T-helper 1 cell treated with Interleukin-12 subunit alpha and Interleukin-12 subunit beta and Interleukin-4 antibody, amounts not matched to agents 30 μg/mL and 1 μg/mL, for 36 hours (primary cell): ENCODE measurements around the gene MFSD12.
A peak's percentile ranks its signal among the peaks of the same experiment; 100 is the strongest.
"Not testable (repeated sequence)": the region's sequence is repeated elsewhere in the genome, so short reads cannot be mapped to it uniquely, and the experiment has no call there.

ENCODE experiments used
- H3K27ac Mint-ChIP-seq: one replicate; pipeline ENCODE4 v1.8.0; 2021; ENCODE audit warnings: mild to moderate bottlenecking, mixed read lengths
- H3K27me3 Mint-ChIP-seq: one replicate; pipeline ENCODE4 v1.8.0; 2021; ENCODE audit warnings: low read depth, mixed read lengths
- H3K36me3 Mint-ChIP-seq: one replicate; pipeline ENCODE4 v1.8.0; 2021; ENCODE audit warnings: low read depth, mixed read lengths
- H3K4me1 Mint-ChIP-seq: one replicate; pipeline ENCODE4 v1.8.0; 2021; ENCODE audit warnings: low read depth, mixed read lengths
- H3K4me3 Mint-ChIP-seq: one replicate; pipeline ENCODE4 v1.8.0; 2021; ENCODE audit warnings: mild to moderate bottlenecking, moderate library complexity, mixed read lengths
- H3K9me3 Mint-ChIP-seq: one replicate; pipeline ENCODE4 v1.8.0; 2021; ENCODE audit warnings: mixed read lengths

The MFSD12 gene

GRCh38 chr19:3508771-3509535 is 48.4 kb downstream of the MFSD12 start:
- H3K9me3 Mint-ChIP-seq, result no peaks in the 10 kb centered on the region
- peak overlapping the region; percentile 58 for H3K27ac Mint-ChIP-seq
- H3K4me1 Mint-ChIP-seq, result peaks cover 31% of the 10 kb centered on the region
- peak overlapping the region; percentile 11 for H3K4me3 Mint-ChIP-seq
- H3K27me3 Mint-ChIP-seq, result no peaks in the 10 kb centered on the region
- H3K36me3 Mint-ChIP-seq, result peaks cover 15% of the 10 kb centered on the region

GRCh38 chr19:3508121-3508661 is 49.2 kb downstream of the MFSD12 start:
- Mint-ChIP-seq H3K4me1 (peaks cover 34% of the 10 kb centered on the region), H3K4me3 (peak overlapping the region; percentile 44), H3K36me3 (peaks cover 13% of the 10 kb centered on the region)
- H3K27ac Mint-ChIP-seq, H3K9me3 Mint-ChIP-seq, H3K27me3 Mint-ChIP-seq: not testable (repeated sequence)

GRCh38 chr19:3507371-3508120 is 49.8 kb downstream of the MFSD12 start:
- H3K27ac Mint-ChIP-seq, result peak overlapping the region; percentile 88
- peaks cover 13% of the 10 kb centered on the region for H3K36me3 Mint-ChIP-seq
- H3K4me1 Mint-ChIP-seq, result peaks cover 34% of the 10 kb centered on the region
- H3K27me3 Mint-ChIP-seq, result no peaks in the 10 kb centered on the region
- H3K9me3 Mint-ChIP-seq, result no peaks in the 10 kb centered on the region
- H3K4me3 Mint-ChIP-seq, result peak overlapping the region; percentile 94

GRCh38 chr19:3506384-3507340 is 50.7 kb downstream of the MFSD12 start:
- no peaks in the 10 kb centered on the region for H3K9me3 Mint-ChIP-seq
- peaks cover 13% of the 10 kb centered on the region for H3K36me3 Mint-ChIP-seq
- H3K27ac Mint-ChIP-seq, result peak overlapping the region; percentile 88
- H3K4me1 Mint-ChIP-seq, result peaks cover 34% of the 10 kb centered on the region
- H3K4me3 Mint-ChIP-seq, result peak overlapping the region; percentile 94
- no peaks in the 10 kb centered on the region for H3K27me3 Mint-ChIP-seq

GRCh38 chr19:3505598-3506383 is 51.6 kb downstream of the MFSD12 start, which contains the start of gene FZR1:
TSS of gene FZR1 (plus strand) at chr19:3506311. CDS start at chr19:3522990, 16,679 bp downstream.
- peaks cover 13% of the 10 kb centered on the region for H3K36me3 Mint-ChIP-seq
- no peaks in the 10 kb centered on the region for H3K9me3 Mint-ChIP-seq
- peak within 1 kb of the TSS; percentile 96 for H3K27ac Mint-ChIP-seq
- H3K4me3 Mint-ChIP-seq, result peak within 1 kb of the TSS; percentile 94
- peaks cover 37% of the 10 kb centered on the region for H3K4me1 Mint-ChIP-seq
- H3K27me3 Mint-ChIP-seq, result no peaks in the 10 kb centered on the region

- peak overlapping the region; percentile 44 for H3K4me3 Mint-ChIP-seq
Measured at GRCh38 chr19:3504735-3505134, 52.7 kb downstream of the MFSD12 start.

GRCh38 chr19:3503036-3503572 is 54.3 kb downstream of the MFSD12 start:
- Mint-ChIP-seq H3K27ac (no peak overlapping the region), H3K4me1 (peaks cover 33% of the 10 kb centered on the region), H3K4me3 (no peak overlapping the region)

More at GRCh38 chr19:3504735-3505134, 52.7 kb downstream of the MFSD12 start:
- Mint-ChIP-seq H3K27ac (peak overlapping the region; percentile 50), H3K36me3 (peaks cover 14% of the 10 kb centered on the region), H3K27me3 (no peaks in the 10 kb centered on the region), H3K9me3 (no peaks in the 10 kb centered on the region), H3K4me1 (peaks cover 39% of the 10 kb centered on the region)

GRCh38 chr19:3501780-3502179 is 55.6 kb downstream of the MFSD12 start:
- H3K4me1 Mint-ChIP-seq, result peaks cover 28% of the 10 kb centered on the region
- H3K36me3 Mint-ChIP-seq, result peaks cover 16% of the 10 kb centered on the region
- no peaks in the 10 kb centered on the region for H3K27me3 Mint-ChIP-seq
- no peaks in the 10 kb centered on the region for H3K9me3 Mint-ChIP-seq
- H3K27ac Mint-ChIP-seq, result no peak overlapping the region
- H3K4me3 Mint-ChIP-seq, result no peak overlapping the region

More at GRCh38 chr19:3503036-3503572, 54.3 kb downstream of the MFSD12 start:
- Mint-ChIP-seq H3K36me3 (peaks cover 12% of the 10 kb centered on the region), H3K9me3 (no peaks in the 10 kb centered on the region), H3K27me3 (no peaks in the 10 kb centered on the region)

GRCh38 chr19:3500429-3501101 is 56.8 kb downstream of the MFSD12 start, which contains the start of gene DOHH:
TSS of gene DOHH (minus strand) at chr19:3500674. CDS start at chr19:3496814, 3,860 bp downstream.
- Mint-ChIP-seq H3K27ac (peak within 1 kb of the TSS; percentile 96), H3K9me3 (no peaks in the 10 kb centered on the region), H3K27me3 (no peaks in the 10 kb centered on the region), H3K36me3 (peaks cover 21% of the 10 kb centered on the region), H3K4me3 (peak within 1 kb of the TSS; percentile 92), H3K4me1 (peaks cover 24% of the 10 kb centered on the region)

GRCh38 chr19:3499738-3500428 is 57.5 kb downstream of the MFSD12 start:
- Mint-ChIP-seq H3K27ac (peak overlapping the region; percentile 96), H3K36me3 (peaks cover 24% of the 10 kb centered on the region), H3K4me3 (peak overlapping the region; percentile 92), H3K4me1 (peaks cover 22% of the 10 kb centered on the region), H3K9me3 (no peaks in the 10 kb centered on the region), H3K27me3 (no peaks in the 10 kb centered on the region)

GRCh38 chr19:3497757-3498520 is 59.4 kb downstream of the MFSD12 start:
- Mint-ChIP-seq H3K4me1 (peaks cover 22% of the 10 kb centered on the region), H3K9me3 (no peaks in the 10 kb centered on the region), H3K27me3 (no peaks in the 10 kb centered on the region), H3K36me3 (peaks cover 26% of the 10 kb centered on the region), H3K27ac (peak overlapping the region; percentile 53), H3K4me3 (no peak overlapping the region)
